GM12801 (cell line): Measurements from ENCODE around the gene PLXNA1.

ENCODE experiments used
- TF ChIP-seq, protein P1 (sequence below): IDR thresholded peaks from one replicate; pipeline ENCODE4 v1.5.1; 2011; ENCODE audit warnings: control low read depth; ENCODE audit not compliant: insufficient read length; ENCODE audit errors: extremely low read depth

Gene PLXNA1

DNA sequence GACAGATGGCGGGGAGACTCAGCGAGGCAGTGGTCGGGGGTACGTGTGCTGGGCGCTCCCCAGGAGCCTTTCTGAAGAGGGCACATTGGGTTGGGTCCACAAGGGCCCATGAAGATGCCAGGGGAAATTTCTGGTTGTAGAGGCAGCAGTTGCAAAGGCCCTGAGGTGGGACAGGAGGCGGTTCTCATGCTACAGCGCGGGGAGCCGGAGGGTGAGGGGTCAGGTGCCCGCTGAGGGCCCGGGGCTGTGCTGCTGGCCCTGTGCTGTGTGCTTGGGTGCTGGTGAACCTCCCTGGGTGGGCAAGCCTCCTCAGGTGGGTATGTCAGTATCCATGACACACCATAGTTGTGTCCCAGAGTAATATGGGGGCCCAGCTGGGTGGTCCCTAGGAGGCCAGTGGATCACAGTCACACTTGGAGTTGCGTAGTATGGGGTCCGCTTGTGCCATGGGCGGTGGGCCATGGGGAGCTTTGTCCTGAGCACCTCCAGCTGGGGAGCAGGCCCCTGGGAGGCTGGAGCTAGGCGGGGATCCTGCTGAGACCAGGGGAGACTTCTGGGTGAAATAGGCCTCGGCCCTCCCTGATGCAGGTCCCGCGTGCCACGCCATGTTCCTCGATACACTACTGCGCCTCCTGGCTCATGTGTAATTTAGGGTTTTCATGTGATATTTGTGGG, 44.3 kb downstream of the PLXNA1 start:
- TF ChIP-seq, protein P1, sequence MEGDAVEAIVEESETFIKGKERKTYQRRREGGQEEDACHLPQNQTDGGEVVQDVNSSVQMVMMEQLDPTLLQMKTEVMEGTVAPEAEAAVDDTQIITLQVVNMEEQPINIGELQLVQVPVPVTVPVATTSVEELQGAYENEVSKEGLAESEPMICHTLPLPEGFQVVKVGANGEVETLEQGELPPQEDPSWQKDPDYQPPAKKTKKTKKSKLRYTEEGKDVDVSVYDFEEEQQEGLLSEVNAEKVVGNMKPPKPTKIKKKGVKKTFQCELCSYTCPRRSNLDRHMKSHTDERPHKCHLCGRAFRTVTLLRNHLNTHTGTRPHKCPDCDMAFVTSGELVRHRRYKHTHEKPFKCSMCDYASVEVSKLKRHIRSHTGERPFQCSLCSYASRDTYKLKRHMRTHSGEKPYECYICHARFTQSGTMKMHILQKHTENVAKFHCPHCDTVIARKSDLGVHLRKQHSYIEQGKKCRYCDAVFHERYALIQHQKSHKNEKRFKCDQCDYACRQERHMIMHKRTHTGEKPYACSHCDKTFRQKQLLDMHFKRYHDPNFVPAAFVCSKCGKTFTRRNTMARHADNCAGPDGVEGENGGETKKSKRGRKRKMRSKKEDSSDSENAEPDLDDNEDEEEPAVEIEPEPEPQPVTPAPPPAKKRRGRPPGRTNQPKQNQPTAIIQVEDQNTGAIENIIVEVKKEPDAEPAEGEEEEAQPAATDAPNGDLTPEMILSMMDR: no peak

DNA sequence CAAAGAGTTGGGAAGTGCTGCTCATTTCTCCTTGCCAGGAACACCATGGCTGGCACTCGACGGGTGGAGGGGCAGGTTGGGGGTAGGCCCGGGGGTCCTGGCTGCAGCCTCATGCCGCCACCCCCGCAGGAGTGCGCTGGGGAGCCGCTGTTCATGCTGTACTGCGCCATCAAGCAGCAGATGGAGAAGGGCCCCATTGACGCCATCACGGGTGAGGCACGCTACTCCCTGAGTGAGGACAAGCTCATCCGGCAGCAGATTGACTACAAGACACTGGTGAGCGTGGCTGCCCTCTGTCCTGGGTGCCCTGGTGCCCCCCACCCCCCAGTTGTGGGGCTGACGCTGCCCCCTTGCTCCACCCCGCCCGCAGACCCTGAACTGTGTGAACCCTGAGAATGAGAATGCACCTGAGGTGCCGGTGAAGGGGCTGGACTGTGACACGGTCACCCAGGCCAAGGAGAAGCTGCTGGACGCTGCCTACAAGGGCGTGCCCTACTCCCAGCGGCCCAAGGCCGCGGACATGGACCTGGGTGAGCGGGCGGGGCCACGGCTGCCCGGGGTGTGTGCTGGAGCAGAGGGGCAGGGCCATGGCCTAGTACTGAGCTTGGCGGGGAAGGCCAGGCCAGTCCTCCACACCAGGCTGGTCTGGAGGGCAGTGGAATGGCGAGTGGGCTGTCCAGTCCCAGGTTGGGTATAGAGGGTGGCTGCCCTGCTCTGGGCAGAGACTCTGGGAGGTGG, 45.1 kb downstream of the PLXNA1 start:
- TF ChIP-seq, protein P1: no peak

DNA sequence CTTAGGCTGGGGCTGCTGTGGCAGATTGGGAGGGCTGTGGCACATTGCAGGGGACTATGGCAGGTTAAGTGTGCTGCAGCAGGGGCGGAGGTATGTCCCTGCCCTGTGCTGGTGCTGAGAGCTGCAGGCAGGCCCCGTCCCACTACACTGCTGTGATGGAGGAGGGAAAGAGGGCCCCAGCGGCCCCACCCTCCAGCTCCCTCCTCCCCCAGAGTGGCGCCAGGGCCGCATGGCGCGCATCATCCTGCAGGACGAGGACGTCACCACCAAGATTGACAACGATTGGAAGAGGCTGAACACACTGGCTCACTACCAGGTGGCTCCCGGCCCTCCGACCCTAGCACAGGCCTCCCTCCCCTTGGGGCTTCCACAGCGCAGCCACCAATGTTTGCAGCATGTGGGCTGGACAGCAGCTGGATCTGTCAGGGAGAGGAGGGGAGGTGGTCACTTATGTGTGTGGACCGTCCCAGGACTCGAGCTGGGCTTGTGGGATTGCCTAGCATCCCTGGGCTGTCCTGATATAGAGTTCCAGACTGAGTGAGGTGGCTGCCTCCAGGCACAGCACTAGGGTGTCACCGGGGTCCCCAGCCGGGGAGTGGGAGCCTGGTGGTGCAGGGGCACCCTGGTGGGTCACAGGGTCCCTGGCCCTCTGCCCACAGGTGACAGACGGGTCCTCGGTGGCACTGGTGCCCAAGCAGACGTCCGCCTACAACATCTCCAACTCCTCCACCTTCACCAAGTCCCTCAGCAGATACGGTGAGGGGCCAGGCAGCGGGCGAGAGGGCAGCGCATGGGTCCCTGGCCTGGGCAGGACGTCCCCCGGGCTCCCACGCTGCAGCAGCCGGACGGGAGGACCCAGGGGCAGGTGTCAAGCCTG, 46.1 kb downstream of the PLXNA1 start:
- TF ChIP-seq, protein P1: no peak

DNA sequence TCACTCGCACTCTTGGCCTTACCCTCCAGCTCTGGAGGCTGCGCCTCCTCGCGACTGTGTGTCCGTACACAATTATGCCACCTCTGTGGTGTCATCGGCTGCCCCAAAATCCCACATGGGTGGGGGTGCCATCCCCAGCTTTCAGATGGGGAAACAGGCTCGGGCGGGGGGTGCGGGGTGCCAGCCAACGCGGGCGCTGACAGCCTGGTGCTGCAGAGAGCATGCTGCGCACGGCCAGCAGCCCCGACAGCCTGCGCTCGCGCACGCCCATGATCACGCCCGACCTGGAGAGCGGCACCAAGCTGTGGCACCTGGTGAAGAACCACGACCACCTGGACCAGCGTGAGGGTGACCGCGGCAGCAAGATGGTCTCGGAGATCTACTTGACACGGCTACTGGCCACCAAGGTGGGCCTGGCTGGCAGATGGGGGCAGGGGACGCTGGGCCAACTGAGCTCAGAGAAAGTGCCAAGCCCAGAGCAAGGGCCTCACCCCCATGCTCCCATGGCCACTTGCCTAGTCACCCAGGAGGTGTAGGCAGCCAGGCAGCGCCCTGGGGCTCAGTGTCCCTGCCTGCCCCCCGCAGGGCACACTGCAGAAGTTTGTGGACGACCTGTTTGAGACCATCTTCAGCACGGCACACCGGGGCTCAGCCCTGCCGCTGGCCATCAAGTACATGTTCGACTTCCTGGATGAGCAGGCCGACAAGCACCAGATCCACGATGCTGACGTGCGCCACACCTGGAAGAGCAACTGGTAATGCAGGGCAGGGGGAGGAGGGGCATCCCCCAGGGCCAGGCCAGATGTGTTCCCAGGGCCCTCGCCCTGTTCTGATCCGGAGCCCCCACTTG, 47.0 kb downstream of the PLXNA1 start:
- TF ChIP-seq, protein P1: no peak

DNA sequence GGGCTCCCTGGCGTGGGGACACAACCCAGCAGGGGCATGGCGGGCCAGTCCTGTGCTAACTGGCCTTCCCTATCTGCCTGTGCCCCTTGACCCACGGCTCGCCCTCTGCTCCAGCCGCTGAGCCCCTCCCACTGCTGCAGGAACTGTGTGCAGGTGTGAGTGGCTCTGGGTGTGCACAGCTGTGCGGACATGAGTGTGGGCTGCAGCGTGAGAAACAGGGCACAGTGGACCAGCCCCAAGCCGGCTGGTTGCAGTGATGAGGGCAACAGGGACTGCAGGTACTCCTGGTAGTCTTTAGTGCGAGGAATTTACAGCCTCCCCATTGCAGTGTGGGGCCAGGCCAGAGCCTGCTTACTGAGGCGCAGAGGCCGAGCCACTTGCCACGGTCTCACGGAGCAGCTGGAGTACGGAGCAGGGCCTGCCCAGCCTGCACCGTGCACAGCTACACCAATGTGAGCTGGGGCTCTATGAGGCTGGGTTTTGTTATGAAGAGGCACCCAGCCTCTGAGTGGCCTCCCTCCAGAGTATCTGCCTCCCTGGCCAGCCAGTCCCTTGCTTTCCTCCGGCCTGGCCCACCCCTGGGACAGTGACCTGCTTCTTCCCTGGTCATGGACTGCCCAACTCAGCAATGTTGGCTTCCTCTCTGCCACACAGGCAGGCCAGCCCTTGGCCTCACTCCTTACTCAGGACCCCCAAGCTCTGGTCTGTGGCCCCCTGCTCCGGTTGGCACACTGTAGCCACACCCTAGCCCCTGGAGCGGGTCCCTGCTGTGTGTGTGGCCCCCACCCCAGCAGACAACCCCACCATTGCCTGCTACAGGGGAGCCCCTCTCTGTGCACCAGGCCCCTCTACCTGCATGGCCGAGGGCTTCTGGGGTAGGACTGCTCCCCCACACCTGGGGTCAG, 47.8 kb downstream of the PLXNA1 start:
- TF ChIP-seq, protein P1: no peak

DNA sequence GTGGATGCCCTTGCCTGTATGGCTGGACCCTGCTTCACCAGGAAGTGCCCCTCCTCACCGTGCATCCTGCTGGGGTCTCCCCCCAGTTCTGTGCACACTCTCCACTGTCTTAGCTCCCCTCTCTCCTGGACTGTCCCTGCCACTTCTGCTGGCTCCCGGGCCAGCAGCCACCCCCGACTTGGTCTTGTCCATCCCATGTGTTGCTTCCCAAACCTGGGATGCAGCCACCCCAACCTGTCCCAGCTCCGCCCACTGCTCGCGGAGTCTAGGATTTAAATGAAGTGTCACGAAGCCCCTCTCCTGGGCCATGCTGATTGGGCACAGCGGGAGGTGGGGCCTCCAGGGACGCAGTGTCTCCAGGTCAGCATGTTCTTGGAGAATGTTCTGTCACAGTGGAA, 48.5 kb downstream of the PLXNA1 start:
- TF ChIP-seq, protein P1: no peak
